DMS 273 (cell line): ENCODE data around the gene KDM4E.
"Not testable (repeated sequence)": the region's sequence is repeated elsewhere in the genome, so short reads cannot be mapped to it uniquely, and the experiment has no call there.

Experiments
- DNase-seq: peaks from one replicate; lab custom pipeline; 2025; ENCODE audit not compliant: unreplicated experiment; lab: John Stamatoyannopoulos, UW

Gene KDM4E

GRCh38 chr11:95049122-95049521 is 24.1 kb downstream of the KDM4E start, which contains the start of gene KDM4F:
Gene KDM4F, plus strand, starts transcription at chr11:95049422.
- DNase-seq, result not testable (repeated sequence)

GRCh38 chr11:95050595-95051202 is 25.6 kb downstream of the KDM4E start:
- no peak for DNase-seq

- DNase-seq, result no peak
Observed at GRCh38 chr11:95054356-95054755, 29.3 kb downstream of the KDM4E start.

- no peak for DNase-seq
Observed at GRCh38 chr11:95055283-95055897, 30.3 kb downstream of the KDM4E start.

- no peak for DNase-seq
Observed at GRCh38 chr11:95057959-95058358, 32.9 kb downstream of the KDM4E start.

- no peak for DNase-seq
Observed at GRCh38 chr11:95058621-95059020, 33.6 kb downstream of the KDM4E start.

- no peak for DNase-seq
Observed at GRCh38 chr11:95059046-95059445, 34.0 kb downstream of the KDM4E start.

GRCh38 chr11:95065336-95065735 is 40.3 kb downstream of the KDM4E start:
- DNase-seq, result no peak

- DNase-seq, result no peak
Observed at GRCh38 chr11:95066716-95067038, 41.6 kb downstream of the KDM4E start, which contains the start of gene SRSF8. Gene SRSF8, plus strand, starts transcription at chr11:95066919. Its CDS starts 308 bp downstream, at chr11:95067227.

- peak; percentile 90 for DNase-seq
Observed at GRCh38 chr11:95067039-95067840, 42.2 kb downstream of the KDM4E start.

GRCh38 chr11:95067841-95068219 is 42.8 kb downstream of the KDM4E start:
- no peak for DNase-seq

GRCh38 chr11:95068549-95068948 is 43.5 kb downstream of the KDM4E start:
- DNase-seq, result peak; percentile 90

GRCh38 chr11:95070471-95070870 is 45.4 kb downstream of the KDM4E start:
- DNase-seq, result no peak

GRCh38 chr11:95072948-95073347 is 47.9 kb downstream of the KDM4E start:
- no peak for DNase-seq

GRCh38 chr11:95074792-95075563 is 49.9 kb downstream of the KDM4E start:
- DNase-seq, result peak; percentile 28

- DNase-seq, result no peak
Observed at GRCh38 chr11:95076416-95076815, 51.4 kb downstream of the KDM4E start.

GRCh38 chr11:95076981-95077380 is 51.9 kb downstream of the KDM4E start:
- no peak for DNase-seq
